Inflammatory macrophage treated with lipopolysaccharide for 4 hours (primary cell): ENCODE measurements around the gene WNT7A.
"Not testable (repeated sequence)": the region's sequence is repeated elsewhere in the genome, so short reads cannot be mapped to it uniquely, and the experiment has no call there.

Experiments
- DNase-seq: peaks from one replicate; pipeline ENCODE4 v3.0.0-alpha.2; 2020

The WNT7A gene

DNA sequence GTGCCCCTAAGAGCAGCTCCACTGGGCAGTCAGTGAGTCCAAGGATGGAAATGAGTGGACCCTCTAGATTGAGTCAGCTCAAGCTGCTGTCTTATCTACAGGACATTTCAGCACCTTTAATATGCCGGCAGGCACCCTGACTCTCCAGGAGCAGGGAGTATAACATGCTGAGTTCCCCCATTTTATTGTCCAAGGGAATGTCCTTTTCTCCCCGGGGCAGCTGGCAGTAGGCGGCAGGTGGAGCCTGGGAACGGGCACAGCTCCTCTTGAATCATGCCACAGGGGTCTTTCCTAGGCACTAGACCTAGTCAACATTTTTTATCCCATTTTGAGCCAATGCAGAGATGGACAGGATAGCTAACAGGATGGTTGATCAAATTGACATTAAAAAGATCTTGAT lies 14.8 kb downstream of the WNT7A start:
- DNase-seq, result no peak

DNA sequence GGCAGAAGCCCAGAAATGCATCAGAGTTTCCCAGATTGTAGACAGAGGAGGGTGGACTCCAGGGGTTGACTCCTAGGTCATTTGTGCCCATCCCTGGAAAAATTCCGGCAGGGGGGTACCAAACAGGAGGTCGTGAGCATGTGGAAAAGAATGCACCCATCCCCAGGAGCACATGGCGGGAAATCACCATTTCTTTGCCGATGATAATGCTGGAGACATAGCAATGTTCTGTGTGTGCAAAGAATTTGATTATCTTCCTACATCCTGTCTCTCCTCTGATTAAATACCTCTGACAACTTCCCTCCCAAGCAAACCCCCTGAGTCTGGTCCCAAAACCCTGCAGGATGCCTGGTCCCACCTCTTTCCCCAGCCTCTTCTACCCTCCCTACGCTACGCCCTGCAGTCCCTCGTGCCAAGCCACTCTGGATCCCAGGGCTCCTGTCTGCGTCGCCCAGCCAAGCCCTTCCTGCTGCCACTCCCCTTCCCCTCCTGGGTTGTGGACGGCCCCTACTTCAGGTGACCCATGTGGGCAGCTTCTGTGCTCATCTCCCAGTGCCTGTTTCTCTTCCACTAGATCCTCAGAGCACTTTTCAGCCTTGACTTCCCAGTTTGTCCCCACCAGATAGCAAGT lies 15.8 kb downstream of the WNT7A start:
- DNase-seq, result no peak

DNA sequence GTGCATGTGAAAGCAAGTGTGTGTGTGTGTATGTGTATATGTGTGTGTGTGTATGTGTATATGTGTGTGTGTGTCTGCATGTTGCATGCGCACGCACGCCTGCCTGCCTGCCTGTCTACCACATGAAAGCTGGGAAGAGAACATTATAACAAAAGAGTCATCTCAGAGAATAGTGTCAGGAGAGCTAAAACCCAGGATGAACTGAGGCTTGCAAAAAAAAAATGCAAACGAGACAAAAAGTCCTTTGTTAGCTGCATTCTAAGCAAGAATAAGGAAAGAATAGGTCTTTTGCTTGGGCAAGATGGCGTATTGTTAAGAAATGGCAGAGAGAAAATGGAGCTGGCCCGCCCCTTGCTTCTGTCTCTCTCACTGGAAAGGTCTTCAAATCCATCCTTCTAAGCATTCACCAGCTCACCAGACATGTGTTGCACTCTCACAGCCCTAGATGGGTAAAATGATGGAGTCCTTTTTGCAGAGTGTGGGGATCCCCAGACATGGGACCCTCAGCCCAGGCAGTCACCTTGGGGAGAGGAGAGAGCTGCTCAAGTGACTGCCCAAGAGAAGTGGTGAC lies 16.4 kb downstream of the WNT7A start:
- no peak for DNase-seq

DNA sequence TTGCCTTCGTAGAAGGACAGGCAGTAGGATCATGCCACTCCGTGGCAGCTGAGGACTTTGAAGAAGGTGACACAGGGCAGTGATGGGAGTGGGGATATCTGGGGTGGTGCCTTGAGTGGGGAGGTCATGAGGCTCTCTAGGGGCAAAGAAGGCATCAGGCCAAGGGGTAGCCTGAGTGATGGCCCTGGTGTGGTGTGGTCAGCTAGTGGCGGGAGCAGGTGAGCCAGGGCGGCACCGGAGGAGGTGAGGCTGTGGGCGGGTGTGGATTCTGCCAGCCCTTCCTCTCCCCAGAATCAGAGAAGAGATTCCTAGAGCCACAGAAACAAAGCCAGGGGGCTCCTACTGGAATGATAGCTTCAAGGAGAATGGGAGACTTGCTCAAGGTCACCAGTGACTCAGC lies 18.4 kb downstream of the WNT7A start:
- DNase-seq, result no peak

DNA sequence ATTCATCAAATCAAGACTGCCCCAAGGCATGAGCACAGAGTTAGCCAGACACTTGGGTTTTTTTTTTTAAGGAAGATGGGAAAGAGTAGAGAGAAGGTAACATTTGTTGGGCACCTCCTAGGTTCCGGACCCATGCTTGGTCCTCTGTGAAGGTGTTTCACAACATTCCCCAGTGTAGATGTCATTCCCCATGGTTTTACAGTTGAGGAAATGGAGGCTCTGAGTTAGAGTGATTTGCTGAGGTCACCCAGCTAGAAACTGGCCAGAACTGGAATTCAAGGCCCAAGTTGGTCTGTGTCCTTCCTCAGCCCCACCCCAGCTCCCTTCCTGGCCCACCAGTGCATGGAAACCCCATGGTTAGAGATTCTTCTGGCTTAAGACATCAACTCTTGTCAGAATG lies 19.9 kb downstream of the WNT7A start:
- no peak for DNase-seq

DNA sequence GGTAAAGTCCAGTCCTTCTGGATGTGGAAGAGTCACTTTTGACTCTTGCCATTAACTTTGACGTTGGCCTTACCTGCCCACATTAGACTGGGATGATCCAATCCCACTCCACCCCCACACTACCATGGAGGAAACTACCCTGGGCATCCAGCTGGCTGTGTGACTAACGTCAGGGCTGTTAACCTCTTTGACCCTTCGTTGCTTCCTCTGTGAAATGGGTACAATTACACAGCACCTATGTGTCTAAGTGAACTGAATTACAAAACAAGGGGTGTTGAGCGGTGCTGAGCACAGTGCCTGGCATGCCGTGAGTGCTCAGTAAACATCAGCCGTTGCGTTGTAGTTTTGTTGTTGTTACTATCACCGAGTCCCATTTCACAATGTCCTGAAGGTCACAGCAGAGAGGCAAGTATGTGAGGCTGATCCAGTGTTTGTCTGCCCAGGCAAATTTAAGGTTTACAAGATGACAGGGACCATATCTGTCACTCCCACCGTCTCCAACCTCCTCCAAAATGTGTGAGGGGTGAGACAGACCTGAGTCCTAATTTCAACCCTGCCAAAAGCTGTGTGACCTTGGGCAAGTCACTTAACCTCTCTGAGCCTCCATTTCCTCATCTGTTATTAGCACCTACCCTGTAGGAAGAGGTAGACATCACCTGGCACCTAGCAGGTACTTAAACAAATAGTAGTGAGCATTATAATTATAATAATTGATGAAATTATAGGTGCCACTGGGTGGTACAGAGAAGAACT lies 20.9 kb downstream of the WNT7A start:
- DNase-seq, result no peak

DNA sequence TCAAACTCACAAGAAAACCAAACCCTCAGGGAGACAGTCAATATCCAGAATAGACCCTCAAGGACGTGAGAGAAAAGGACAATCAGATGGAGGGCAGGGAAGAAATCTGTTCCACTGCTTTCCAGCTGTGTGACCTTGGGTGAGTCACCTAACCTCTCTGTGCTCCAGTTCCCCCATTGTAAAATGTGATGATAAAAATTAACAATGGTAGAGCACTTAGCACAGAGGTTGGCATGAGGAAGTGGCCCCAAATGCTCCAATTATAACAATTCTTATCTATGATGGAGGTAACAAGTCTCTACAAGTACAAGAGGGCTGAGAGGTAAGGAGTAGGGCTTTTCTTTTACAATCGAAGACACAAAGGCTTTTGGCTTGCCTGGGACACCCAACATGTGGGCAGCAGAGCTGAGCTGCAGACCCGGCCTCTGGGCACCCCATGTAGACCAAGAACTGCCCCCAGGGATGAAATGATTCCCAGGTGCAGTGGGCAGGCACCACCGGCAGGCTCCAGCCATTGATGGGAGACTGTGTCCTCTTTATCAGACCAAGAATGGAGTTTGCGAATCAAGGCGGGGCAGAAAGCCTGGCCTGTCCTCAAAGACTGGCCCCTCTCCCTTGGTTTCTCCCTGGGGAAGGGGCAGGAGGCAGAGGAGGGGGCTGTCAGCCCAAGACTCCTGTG lies 22.0 kb downstream of the WNT7A start:
- DNase-seq, result no peak

DNA sequence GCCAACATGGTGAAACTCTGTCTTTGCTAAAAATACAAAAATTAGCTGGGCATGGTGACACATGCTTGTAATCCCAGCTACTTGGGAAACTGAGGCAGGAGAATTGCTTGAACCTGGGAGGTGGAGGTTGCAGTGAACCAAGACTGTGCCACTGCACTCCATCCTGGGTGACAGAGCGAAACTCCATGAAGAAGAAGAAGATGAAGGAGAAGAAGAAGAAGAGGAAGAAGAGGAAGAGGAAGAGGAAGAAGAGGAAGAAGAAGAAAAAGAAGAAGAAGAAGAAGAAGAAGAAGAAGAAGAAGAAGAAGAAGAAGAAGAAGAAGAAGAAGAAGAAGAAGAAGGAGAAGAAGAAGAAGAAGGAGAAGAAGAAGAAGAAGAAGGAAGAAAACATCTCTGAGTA lies 23.2 kb downstream of the WNT7A start:
- not testable (repeated sequence) for DNase-seq

DNA sequence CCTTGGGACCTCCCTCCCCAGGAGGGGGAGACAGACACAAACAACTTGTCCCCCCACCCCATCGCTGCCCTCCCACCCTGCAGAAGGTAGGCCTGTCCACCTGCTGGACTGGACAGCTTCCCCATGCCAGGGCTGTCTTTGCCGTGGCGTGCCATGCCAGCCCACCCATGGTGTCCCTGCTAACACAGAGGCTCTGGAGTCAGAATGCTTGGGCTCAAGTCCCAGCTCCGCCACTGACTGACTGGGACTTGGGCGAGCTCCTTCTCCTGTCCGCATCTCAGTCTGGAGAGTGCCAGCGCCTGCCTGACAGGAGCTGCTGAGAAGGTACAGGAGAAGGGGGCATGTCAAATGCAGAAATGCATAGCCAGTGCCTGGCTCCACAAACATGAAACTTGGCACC lies 23.9 kb downstream of the WNT7A start:
- no peak for DNase-seq

DNA sequence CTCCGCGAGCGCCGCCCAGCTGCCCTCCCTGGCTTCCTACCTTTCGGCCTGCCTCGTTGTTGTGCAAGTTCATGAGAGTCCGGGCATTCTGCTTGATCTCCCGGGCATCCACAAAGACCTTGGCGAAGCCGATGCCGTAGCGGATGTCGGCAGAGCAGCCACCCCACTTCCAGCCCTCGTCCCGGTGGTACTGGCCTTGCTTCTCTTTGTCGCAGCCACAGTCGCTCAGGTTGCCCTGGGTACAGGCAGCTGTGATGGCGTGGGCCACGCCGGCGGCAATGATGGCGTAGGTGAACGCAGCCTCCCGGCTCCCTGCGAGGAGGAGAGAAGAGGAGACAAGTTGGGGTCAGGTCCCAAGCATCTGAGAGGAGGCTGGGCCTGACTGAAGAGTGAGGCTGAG lies 25.4 kb downstream of the WNT7A start:
- DNase-seq, result no peak

DNA sequence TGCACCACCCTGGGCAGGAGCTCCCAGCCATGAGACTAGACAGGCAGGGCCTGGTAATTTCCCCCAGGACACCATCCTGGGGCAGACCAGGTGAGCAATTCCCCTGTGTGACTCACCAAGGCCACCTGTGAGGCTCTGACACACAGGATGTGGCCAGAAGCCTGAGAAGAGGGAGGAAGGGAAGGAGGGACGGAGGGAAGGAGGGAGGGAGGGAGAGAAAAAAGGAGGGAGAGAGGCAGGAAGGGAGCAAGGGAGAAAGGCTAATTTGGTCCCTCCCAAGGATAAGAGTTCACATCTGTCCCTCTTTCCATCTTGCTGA lies 25.9 kb downstream of the WNT7A start:
- no peak for DNase-seq

DNA sequence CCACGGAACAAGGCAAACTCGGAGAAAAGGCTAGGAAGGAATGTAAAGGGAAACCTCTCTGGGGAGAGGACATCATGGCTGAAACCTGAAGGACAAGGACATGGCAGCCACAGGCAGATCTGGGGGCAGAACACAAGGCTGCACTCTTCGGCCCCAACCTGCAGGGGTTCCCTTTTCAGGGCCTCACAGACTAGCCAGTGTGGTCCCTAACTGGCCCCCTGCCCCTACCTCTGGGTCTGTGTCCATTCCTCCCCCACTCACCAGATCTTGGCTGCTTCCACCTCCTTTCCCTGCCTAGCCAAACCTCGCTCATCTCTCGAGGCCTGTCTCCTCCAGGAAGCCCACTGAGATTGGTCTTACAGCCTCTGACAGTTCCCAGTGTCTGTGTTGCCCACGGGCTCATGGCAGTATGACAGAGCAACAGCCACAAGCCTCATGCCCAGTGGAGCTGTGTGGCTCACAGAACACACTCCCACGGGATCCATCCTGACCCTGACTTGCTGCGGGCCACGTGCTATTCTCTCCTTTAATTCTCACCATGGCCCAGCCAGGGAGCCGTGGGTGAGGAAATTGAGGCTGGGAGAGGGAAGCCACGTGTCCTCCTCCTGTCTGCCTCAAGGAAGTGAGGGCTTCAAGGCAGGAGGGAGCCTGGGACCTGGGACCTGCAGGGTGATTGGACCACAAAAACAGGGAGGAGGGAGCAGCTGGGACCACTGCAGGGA lies 26.5 kb downstream of the WNT7A start:
- no peak for DNase-seq

DNA sequence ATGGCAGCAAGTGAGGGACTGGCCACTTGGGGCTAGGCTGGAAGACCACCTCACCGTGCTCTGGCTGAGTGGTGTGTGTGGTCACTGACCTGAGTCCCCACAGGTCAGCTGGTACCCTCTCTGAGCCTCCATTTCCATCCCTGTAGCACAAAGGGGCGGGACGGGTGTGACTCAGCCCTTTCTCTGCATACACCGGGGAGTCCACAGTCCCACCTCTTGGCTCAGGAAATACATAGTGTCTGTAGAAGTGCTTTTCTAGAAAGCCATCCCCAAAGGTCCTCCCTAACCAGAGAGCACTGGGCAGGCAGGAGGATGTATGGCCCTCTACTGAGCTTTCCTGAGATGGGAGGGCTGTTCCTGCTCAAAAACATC lies 27.2 kb downstream of the WNT7A start:
- no peak for DNase-seq

DNA sequence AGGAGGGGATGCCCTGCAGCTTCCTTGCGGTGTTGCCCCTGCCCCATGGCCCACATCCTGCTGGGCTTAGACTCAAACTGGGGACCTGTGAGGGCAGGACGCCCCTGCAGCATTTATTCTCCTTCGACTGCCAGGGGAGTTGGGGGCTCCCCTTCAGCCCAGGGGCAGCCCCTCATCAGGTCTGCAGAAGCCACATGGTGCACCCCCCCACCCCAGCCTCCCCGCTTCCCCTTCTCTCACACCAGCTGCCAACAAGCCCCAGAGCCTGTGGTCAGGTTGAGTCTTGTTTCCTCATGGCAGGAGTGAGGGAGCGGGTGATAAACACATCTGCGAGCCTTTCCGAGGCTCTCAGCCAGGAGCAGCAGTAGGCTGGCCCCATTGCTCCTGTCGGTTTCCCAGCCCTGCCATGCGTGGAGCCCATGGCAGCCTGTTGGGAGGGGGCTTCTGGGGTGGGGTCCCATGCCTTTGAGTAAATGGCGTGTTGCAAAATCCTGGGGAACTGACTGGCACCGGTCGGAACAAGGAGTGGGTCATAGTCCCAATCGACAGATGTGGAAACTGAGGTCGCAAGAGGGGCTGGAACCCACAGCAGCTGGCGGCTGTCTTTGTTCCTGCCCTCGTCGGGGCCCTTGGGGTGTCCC lies 27.8 kb downstream of the WNT7A start:
- no peak for DNase-seq

DNA sequence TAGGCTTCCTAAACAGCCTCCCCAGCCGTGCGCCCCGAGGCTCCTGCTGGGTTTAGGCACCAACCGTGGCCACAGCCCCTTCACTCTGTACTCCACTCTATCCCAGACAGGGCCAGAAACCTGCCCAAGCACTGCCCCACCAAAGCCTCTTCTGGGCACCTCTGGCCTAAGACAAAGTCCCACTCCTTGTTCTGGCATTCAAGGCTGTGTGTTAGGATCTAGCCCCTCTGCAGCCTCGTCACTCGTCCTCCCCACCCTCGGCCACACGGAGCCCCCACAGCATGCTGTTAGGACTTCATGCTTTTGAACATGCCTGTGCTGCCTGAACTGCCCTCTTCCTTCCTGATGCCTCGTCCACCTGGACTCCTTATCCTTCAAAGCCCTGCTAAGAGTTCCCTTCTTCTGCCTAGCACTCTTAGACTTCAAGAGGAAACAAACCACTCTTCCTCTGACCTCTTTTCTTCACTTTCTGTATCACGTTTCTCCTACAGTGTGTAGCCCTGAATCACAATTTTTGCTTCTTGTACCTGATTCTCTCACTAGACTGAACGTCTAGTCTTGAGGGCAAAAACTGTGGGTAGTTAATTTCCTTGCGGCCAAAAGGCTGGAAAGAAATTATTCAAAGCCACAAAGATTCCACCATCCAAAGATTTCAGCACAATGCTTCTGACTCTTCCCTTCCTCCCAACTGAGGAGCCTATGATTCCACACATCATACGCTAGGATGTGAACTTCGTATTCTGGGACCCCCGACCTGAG lies 28.6 kb downstream of the WNT7A start:
- DNase-seq, result no peak

DNA sequence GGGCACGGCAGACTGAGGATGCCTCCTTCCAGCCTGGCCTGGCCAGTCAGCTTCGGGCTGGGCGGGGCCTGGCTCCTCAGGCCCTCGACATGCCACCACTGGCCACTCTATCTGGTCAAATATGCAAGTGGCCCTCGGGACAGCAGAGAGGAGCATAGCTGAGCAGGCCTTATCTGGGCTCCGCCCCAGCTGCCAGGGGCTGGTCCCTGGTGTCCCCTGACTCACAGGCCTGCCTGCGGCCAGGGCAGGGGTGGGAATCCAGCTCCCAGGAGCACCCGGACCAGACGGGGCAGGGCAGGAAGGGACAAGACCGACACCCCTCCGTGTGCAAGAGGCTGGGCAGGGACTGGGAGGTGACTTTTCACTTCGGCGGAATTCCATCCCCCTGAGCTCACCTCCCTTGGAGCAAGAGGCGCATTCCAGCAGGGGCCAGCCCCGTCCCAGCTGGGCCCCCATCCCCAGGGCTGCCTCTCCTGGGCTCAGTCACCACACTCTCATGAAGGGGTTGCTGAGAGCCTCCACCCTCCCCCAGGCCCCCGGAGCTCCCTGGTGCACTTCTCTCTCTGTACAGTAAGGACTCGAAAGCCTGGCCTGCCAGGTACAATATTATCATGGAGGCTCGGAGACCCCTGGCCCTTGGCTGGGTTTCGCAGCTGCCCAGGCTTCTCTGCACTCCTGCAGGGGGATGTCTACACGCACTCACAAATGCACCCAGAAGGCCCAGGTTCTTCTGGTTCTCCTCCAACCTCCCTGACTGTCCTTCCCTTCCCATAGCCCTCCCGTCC lies 29.5 kb downstream of the WNT7A start:
- DNase-seq, result no peak

DNA sequence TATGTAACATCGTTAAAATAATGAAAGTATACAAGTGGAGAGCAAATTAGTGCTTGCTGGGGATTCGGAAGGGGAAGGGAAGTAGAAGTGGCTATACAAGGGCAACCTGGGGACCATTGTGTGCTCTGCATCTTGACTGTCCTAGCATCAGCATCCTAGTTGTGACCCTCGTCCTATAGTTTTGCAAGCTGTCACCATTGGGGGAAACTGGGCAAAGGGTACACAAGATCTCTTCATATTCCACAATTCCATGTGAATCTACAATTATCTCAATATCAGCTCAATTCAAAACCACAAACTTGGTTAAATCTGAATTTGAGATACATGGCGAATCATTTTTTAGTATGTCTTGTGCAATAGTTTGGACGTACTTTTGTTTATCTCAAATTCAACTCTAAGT lies 30.9 kb downstream of the WNT7A start:
- no peak for DNase-seq

DNA sequence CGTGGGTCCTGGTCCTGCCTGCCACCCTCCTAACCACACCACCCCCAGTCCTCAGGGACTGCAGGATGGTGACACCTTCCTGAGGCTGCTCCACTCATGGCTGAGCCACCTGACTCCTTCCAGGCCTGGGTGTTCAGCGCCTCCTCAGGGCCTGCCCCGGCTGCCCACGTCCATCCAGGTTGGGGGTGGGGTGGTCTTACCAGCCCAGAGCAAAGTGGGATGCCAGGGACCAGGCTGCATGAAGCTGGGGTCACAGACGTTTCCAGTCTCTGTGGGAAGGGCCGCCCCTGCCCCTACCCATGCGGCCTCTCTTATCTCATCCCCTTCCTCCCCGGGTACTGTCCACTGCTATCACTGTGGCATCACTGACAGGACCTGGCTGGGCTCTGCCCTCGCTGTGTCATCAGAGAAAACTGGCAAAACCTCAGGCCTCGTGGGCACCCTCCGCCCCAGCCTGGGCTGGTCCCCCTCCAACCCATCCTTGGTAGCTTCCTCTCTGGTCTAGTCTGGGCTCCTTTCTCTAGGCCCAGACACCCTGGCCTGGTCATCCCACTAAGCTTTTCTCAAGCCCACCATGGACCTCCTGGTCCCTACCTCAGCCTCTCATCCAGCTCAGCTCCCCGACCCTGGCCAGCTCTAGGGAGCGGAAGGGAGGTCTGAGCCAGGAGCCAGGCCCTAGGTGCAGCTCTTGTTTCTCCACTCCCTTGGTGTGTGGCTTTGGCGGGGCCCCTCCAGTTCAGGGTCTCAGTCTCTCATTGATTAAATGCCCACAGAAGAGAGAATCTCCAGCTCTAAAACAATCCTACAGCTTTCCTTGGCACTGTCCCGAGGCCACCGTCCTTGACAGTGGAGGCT lies 32.9 kb downstream of the WNT7A start:
- DNase-seq, result no peak

DNA sequence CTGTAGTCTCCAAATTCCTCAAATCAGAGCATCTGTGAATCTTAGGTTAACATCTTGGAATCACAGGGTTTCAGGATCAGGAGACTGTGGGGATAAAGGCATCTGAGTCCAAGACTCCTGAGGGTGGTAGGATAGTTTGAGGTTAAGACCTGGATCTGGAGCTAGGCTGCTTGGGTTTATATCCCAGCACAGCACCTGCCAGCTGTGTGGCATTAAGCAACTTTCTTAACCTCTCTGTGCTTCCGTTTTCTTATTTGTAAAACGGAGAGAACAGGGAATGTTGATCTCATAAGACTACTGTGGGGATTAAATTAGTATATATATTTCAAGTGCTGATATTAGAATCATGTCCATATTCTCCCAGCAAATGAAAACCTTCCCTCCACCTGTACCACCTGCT lies 33.6 kb downstream of the WNT7A start:
- DNase-seq, result no peak

DNA sequence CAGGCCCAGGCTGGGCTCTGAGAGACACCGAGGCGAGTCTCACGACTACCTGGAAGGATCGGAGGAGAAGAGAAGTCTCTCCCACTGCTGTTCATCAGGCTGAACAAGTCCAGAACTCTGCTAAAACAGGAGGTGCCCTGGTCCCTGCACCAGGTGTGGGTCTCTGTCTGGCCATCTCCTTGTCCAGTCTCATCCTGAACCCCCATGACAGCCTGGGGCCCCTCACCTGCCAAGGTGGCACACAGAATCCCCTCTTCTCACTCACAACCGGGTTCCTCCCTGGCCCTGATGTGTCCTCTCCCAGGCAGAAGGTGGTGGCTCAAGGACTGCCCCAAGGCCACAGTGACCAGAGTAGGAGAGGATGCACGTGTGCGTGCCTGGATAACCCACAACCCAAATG lies 34.1 kb downstream of the WNT7A start:
- DNase-seq, result no peak
